Thymus (tissue), 2 donors: ENCODE data around the gene C21orf58. TPM values are rescaled to one million over a fixed set of nuclear protein-coding genes. Genes with fewer than 3 reads are reported as not detected.

Experiments
- polyA plus RNA-seq: library from polyadenylated mRNA; stranded (reverse); fragments of 200-250 nt; gene quantifications from one replicate; pipeline ENCODE4 v1.2.3, GENCODE V29; 2013
- total RNA-seq: library from RNA; stranded (reverse); fragments of 120-200 nt; gene quantifications from one replicate; pipeline ENCODE4 v1.2.4, GENCODE V29; 2013
- donor health status: healthy.

The C21orf58 gene
- total and polyA plus RNA-seq, 2 donors = 3.4 to 7.3 TPM

Other genes with a start within 250 kb of the C21orf58 start
- 55.2 TPM for gene COL6A2, start 225.8 kb downstream of the C21orf58 start, total RNA-seq
- gene COL6A2, start 225.8 kb downstream of the C21orf58 start, polyA plus RNA-seq = 182 TPM
- 0.09 TPM for gene FTCD, start 168.3 kb downstream of the C21orf58 start, total RNA-seq
- 1.6 TPM for gene FTCD, start 168.3 kb downstream of the C21orf58 start, polyA plus RNA-seq
- gene SPATC1L, start 139.4 kb downstream of the C21orf58 start, total RNA-seq = 4.8 TPM
- gene SPATC1L, start 139.4 kb downstream of the C21orf58 start, polyA plus RNA-seq = 9.6 TPM
- gene LSS, start 95.1 kb downstream of the C21orf58 start, total RNA-seq = 15.4 TPM
- 14.9 TPM for gene LSS, start 95.1 kb downstream of the C21orf58 start, polyA plus RNA-seq
- 38.1 TPM for gene MCM3AP, start 38.3 kb downstream of the C21orf58 start, total RNA-seq
- 80.4 TPM for gene MCM3AP, start 38.3 kb downstream of the C21orf58 start, polyA plus RNA-seq
- 17.2 TPM for gene YBEY, start 37.5 kb downstream of the C21orf58 start, total RNA-seq
- gene YBEY, start 37.5 kb downstream of the C21orf58 start, polyA plus RNA-seq = 27.8 TPM
- gene PCNT, start 286 bp upstream of the C21orf58 start, total RNA-seq = 20.7 TPM
- gene PCNT, start 286 bp upstream of the C21orf58 start, polyA plus RNA-seq = 16.7 TPM
- 11.9 TPM for gene DIP2A, start 135.0 kb upstream of the C21orf58 start, total RNA-seq
- 53.1 TPM for gene DIP2A, start 135.0 kb upstream of the C21orf58 start, polyA plus RNA-seq